MCF 10A (cell line): ENCODE data around the gene NACC2. TPM values are rescaled to one million over a fixed set of nuclear protein-coding genes. Genes with fewer than 3 reads are reported as not detected.

Source experiments
- BruUV-seq: library from RNA; stranded (reverse); fragments of 400-500 nt; replicated peaks from 2 replicates; lab custom pipeline; 2021; lab: Mats Ljungman, UMichigan
- CTCF ChIA-PET: fragments of 300-600 bp; sonication (Branson Sonifier 250); formaldehyde crosslinking; extraction: SDS; loops from one replicate; lab custom pipeline; 2021; ENCODE audit warnings: antibody characterized with exemption, inconsistent platforms; lab: Yijun Ruan, JAX
- POLR2A ChIA-PET: fragments of 300-600, 350-650 bp; sonication (Branson Sonifier 250); formaldehyde crosslinking; extraction: SDS; loops from one replicate; lab custom pipeline; 2020; ENCODE audit warnings: antibody characterized with exemption, inconsistent platforms; lab: Yijun Ruan, JAX
- DNase-seq: peaks from one replicate; pipeline ENCODE4 v3.0.0-alpha.2; 2018; ENCODE audit not compliant: unreplicated experiment
- H3K27ac Mint-ChIP-seq: one replicate; pipeline ENCODE4 v1.8.0; 2022; ENCODE audit warnings: mild to moderate bottlenecking, low read depth, mixed read lengths; ENCODE audit not compliant: unreplicated experiment
- H3K27me3 Mint-ChIP-seq: one replicate; pipeline ENCODE4 v1.8.0; 2022; ENCODE audit warnings: mixed read lengths; ENCODE audit not compliant: insufficient read depth, unreplicated experiment
- H3K36me3 Mint-ChIP-seq: one replicate; pipeline ENCODE4 v1.8.0; 2022; ENCODE audit warnings: mild to moderate bottlenecking, moderate library complexity, mixed read lengths; ENCODE audit not compliant: insufficient read depth, unreplicated experiment
- H3K4me1 Mint-ChIP-seq: one replicate; pipeline ENCODE4 v1.8.0; 2022; ENCODE audit warnings: mixed read lengths; ENCODE audit not compliant: insufficient read depth, unreplicated experiment
- H3K4me3 Mint-ChIP-seq: one replicate; pipeline ENCODE4 v1.8.0; 2022; ENCODE audit warnings: mild to moderate bottlenecking, moderate library complexity, mixed read lengths; ENCODE audit not compliant: unreplicated experiment
- H3K9me3 Mint-ChIP-seq: one replicate; pipeline ENCODE4 v1.8.0; 2022; ENCODE audit warnings: mixed read lengths; ENCODE audit not compliant: unreplicated experiment
- CTCF ChIP-seq: fragments of 200-600 bp; IDR thresholded peaks from one replicate; pipeline ENCODE4 v1.8.0; 2022; ENCODE audit warnings: antibody characterized with exemption, mild to moderate bottlenecking; ENCODE audit not compliant: unreplicated experiment
- intact Hi-C: fragments of 100-400 bp; cut with micrococcal nuclease; formaldehyde crosslinking; loops from 2 replicates; pipeline ENCODE4 v1.14.1; 2022
- total RNA-seq: library from RNA; stranded (reverse); gene quantifications from 2 replicates; pipeline ENCODE4 v1.2.3, GENCODE V29; 2022

Gene NACC2
- total RNA-seq, 1 experiment from 2014 or later: 16.5 TPM

GRCh38 chr9:136109351-136110081 is 14.4 kb upstream of the NACC2 start:
- peaks cover 24% of the 10 kb centered on the region for H3K4me1 Mint-ChIP-seq
- intact Hi-C loops: no loop called here
- no peak overlapping the region for H3K27ac Mint-ChIP-seq
- peak overlapping the region; percentile 67 for H3K4me3 Mint-ChIP-seq
- CTCF ChIA-PET: interaction anchor here (0.6 kb wide), 1 partner anchor 188 kb away, joined by 3 read pairs; no protein-coding TSS in a partner anchor
- BruUV-seq: no TSS peak
- no peaks in the 10 kb centered on the region for H3K27me3 Mint-ChIP-seq
- peak; percentile 11 for TF ChIP-seq CTCF
- peak; percentile 91 for DNase-seq
- POLR2A ChIA-PET: interaction anchor here (0.7 to 3.2 kb wide), 11 partner anchors 8 to 1437 kb away, joined by 3 to 65 read pairs (median 5); partner anchors contain the start of genes ENTR1, MAN1B1, NACC2 and PMPCA
- no peaks in the 10 kb centered on the region for H3K9me3 Mint-ChIP-seq
- peaks cover 16% of the 10 kb centered on the region for H3K36me3 Mint-ChIP-seq

GRCh38 chr9:136108648-136109266 is 13.7 kb upstream of the NACC2 start:
- no peak for TF ChIP-seq CTCF
- peak overlapping the region; percentile 67 for H3K4me3 Mint-ChIP-seq
- no peak for DNase-seq

GRCh38 chr9:136107953-136108647 is 13.0 kb upstream of the NACC2 start:
- H3K27ac Mint-ChIP-seq: peak overlapping the region; percentile 61
- H3K9me3 Mint-ChIP-seq: no peaks in the 10 kb centered on the region
- H3K27me3 Mint-ChIP-seq: no peaks in the 10 kb centered on the region
- peaks cover 24% of the 10 kb centered on the region for H3K4me1 Mint-ChIP-seq
- no peak for TF ChIP-seq CTCF
- no TSS peak for BruUV-seq
- peak; percentile 90 for DNase-seq
- H3K4me3 Mint-ChIP-seq: peak overlapping the region; percentile 67
- peaks cover 2% of the 10 kb centered on the region for H3K36me3 Mint-ChIP-seq
- intact Hi-C loops: no loop called here
- POLR2A ChIA-PET: interaction anchor here (1.1 to 3.2 kb wide), 7 partner anchors 10 to 979 kb away, joined by 3 to 65 read pairs (median 4); partner anchors contain the start of genes ENTR1, MAN1B1, NACC2 and PMPCA
- CTCF ChIA-PET: interaction anchor here (0.6 kb wide), 2 partner anchors 63 to 1728 kb away, joined by 3 to 4 read pairs; no protein-coding TSS in a partner anchor

More at GRCh38 chr9:136108648-136109266, 13.7 kb upstream of the NACC2 start:
- Mint-ChIP-seq H3K27ac (peak overlapping the region; percentile 61), H3K27me3 (no peaks in the 10 kb centered on the region), H3K9me3 (no peaks in the 10 kb centered on the region), H3K4me1 (peaks cover 24% of the 10 kb centered on the region), H3K36me3 (peaks cover 9% of the 10 kb centered on the region)
- POLR2A ChIA-PET: interaction anchor here (1.0 to 3.2 kb wide), 10 partner anchors 9 to 978 kb away, joined by 3 to 65 read pairs (median 4); partner anchors contain the start of genes ENTR1, MAN1B1, NACC2 and PMPCA
- intact Hi-C loops: no loop called here
- no TSS peak for BruUV-seq
- CTCF ChIA-PET: interaction anchor here (0.6 kb wide), 1 partner anchor 1729 kb away, joined by 4 read pairs; no protein-coding TSS in a partner anchor
